Measurements from ENCODE around the gene GPSM3.
"Not testable (repeated sequence)": the region's sequence is repeated elsewhere in the genome, so short reads cannot be mapped to it uniquely, and the experiment has no call there.

The GPSM3 gene

GRCh38 chr6:32151181-32151862, 41.1 kb downstream of the GPSM3 start:
- DNase-seq (ENCODE audit: low spot score) = no peak

- no peak for DNase-seq (ENCODE audit: low spot score)
These were observed 42.2 kb downstream of the GPSM3 start for GRCh38 chr6:32149932-32150870.

GRCh38 chr6:32149092-32149755, 43.2 kb downstream of the GPSM3 start:
- DNase-seq (ENCODE audit: low spot score) = no peak

GRCh38 chr6:32148289-32149091, 44.0 kb downstream of the GPSM3 start:
- DNase-seq (ENCODE audit: low spot score) = no peak

- no peak for DNase-seq (ENCODE audit: low spot score)
These were observed 44.9 kb downstream of the GPSM3 start for GRCh38 chr6:32147401-32148132.

- DNase-seq (ENCODE audit: low spot score) = no peak
These were observed 45.8 kb downstream of the GPSM3 start for GRCh38 chr6:32146687-32147086.

- DNase-seq (ENCODE audit: low spot score) = no peak
These were observed 46.2 kb downstream of the GPSM3 start for GRCh38 chr6:32146287-32146686.

GRCh38 chr6:32144238-32144637, 48.2 kb downstream of the GPSM3 start:
- not testable (repeated sequence) for DNase-seq (ENCODE audit: low spot score)

Small RNAs within 50 kb of the gene (small RNA-seq; reads per million reads assigned to genes)
- gene AL662884.1 = 0 reads per million in 2 experiments
- gene MIR6833 = 0 reads per million in 2 experiments

Measured in SK-N-DZ (cell line).